GM06990 (cell line): ENCODE results near the gene MAPK4.

Source experiments
- DNase-seq: peaks from one replicate; pipeline ENCODE4 v3.0.0-alpha.2; 2011; ENCODE audit not compliant: insufficient read length; ENCODE audit errors: extremely low read depth
- H3K27me3 ChIP-seq: replicated peaks from 2 replicates; pipeline ENCODE4 v1.6.0; 2011; ENCODE audit warnings: low read length; ENCODE audit not compliant: control insufficient read depth, insufficient read depth
- H3K36me3 ChIP-seq: 2 replicates; pipeline ENCODE4 v1.5.1; 2011; ENCODE audit warnings: low read length; ENCODE audit not compliant: control insufficient read depth, insufficient read depth
- H3K4me3 ChIP-seq: replicated peaks from 2 replicates; pipeline ENCODE4 v1.5.1; 2011; ENCODE audit warnings: low read depth, mild to moderate bottlenecking, control low read depth, low read length
- CTCF ChIP-seq: IDR thresholded peaks from 2 replicates; pipeline ENCODE4 v1.5.1; 2011; ENCODE audit warnings: low read length, control low read depth, mild to moderate bottlenecking, inconsistent platforms; ENCODE audit not compliant: insufficient read depth, poor library complexity, severe bottlenecking

The MAPK4 gene

DNA sequence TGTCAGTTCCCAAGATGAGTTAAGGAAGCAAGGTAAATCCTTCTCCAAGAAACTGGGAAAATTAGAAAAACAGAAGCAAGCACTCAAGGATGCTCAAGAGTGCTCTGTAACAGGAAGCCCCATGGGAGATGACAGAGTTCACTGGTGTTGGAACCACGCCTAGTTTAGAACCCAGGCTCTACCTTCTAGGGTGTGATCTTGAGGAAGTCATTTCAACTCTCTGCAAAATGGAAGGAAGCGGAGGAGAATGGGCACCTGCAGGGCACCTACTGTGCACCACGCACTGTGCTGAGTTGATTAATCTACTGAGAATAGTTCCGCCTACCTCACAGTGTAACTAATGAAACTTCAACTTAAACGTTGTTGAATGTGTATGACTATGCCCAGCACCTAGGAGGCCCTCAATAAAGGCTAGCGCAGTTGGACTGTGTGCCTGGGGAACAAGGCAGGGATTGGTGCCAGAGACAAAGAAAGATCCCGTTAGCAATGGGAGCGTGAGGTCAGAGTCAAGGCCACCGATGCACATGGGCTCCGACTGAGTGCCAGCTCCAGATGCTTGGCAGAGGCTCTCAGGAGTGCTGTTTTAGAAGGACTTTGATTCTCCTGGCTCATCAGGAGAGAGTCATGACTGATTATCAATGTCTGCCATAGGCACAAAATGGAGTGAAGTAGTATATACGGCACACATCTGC lies 93.7 kb downstream of the MAPK4 start:
- Histone ChIP-seq H3K4me3 (no peak overlapping the region), H3K36me3 (no peaks in the 10 kb centered on the region), H3K27me3 (no peaks in the 10 kb centered on the region)
- DNase-seq: no peak
- no peak for TF ChIP-seq CTCF

DNA sequence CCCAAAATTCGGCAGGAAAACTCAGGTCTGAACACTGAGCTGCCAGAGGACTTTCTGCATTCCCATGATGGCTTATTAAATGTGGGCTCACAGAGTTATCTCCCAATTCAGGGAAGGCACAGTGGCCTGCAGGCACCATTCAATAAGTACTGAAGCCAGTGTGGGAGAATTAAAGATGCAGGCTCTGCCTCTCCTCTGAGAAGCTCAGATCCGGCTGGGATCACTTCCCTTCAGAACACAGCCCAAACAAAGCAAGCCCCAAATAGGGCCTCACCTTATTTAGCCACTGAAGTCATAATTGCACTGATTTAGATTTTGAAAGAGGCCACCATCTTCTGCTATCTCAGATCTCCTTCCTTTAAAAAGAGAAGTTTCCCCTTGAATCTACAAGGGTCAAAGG lies 94.3 kb downstream of the MAPK4 start:
- no peak overlapping the region for H3K4me3 ChIP-seq
- H3K36me3 ChIP-seq: no peaks in the 10 kb centered on the region
- DNase-seq: no peak
- TF ChIP-seq CTCF: no peak
- no peaks in the 10 kb centered on the region for H3K27me3 ChIP-seq

GRCh38 chr18:50654658-50655550 lies 95.0 kb downstream of the MAPK4 start:
- TF ChIP-seq CTCF: no peak
- H3K4me3 ChIP-seq: no peak overlapping the region
- no peaks in the 10 kb centered on the region for H3K27me3 ChIP-seq
- DNase-seq: no peak
- no peaks in the 10 kb centered on the region for H3K36me3 ChIP-seq

DNA sequence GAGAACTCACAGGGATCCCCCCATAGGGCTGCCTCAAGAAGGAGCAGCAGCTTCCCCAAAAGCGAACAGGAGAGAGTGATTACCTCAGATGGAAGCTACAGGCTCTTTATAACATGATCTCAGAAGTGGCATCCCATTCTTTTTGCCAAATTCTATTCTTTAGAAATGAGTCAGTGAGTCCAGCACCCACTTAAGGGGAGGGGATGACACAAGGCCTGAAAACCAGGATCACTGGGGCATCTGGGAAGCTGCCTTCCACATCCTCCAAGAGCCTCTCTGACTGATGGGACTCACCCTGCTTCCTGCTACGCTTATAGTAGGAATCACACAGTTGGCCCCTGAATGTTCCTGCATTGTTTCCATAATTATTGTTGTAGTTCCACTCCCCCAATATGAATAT lies 96.5 kb downstream of the MAPK4 start:
- no peak for DNase-seq
- TF ChIP-seq CTCF: no peak
- no peaks in the 10 kb centered on the region for H3K27me3 ChIP-seq

DNA sequence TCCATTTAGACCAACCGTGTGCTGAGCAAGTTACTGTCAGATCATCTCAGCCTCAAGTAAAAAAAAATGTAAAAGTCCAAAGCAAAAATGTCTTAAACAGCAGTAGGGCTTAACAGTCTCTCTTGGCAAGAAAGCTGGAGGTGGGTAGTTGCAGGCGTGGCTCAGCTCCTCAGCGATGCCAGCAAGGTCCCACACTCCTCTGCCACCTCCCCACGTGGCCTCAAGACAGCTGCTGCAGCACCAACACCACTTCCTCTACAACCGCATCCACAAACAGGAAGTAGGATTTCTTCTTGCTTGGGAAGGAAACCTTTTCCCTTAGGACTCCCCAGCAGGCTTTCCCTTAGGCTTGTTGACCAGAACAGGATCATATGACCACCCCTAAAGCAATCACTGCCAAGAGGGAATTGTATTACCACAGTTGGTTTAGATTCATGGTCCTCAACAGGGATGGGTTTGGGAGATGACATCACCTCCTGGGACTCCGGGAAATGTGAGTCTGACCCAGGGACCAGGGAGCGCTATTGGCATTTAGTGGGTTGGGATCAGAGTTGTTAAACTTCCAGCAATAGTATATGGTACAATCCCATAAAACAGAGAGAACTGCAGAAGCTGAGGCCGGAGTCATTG lies 97.1 kb downstream of the MAPK4 start:
- Histone ChIP-seq H3K4me3 (no peak overlapping the region), H3K27me3 (no peaks in the 10 kb centered on the region), H3K36me3 (no peaks in the 10 kb centered on the region)
- DNase-seq: no peak
- TF ChIP-seq CTCF: no peak

More for the DNA sequence above, 96.5 kb downstream of the MAPK4 start:
- no peak overlapping the region for H3K4me3 ChIP-seq
- H3K36me3 ChIP-seq: no peaks in the 10 kb centered on the region
